GM21786 (cell line): ENCODE data around the gene MINDY3.
"Not testable (repeated sequence)": the region's sequence is repeated elsewhere in the genome, so short reads cannot be mapped to it uniquely, and the experiment has no call there.

ENCODE experiments used
- ATAC-seq: cut with Tn5 transposase; IDR thresholded peaks from one replicate; pipeline ENCODE4 v1.9.1; 2021; ENCODE audit not compliant: unreplicated experiment

The MINDY3 gene

GRCh38 chr10:15857107-15857575 is 3.2 kb downstream of the MINDY3 start:
- ATAC-seq, result no peak

- ATAC-seq, result no peak
Observed at GRCh38 chr10:15856328-15857015, 3.8 kb downstream of the MINDY3 start.

DNA sequence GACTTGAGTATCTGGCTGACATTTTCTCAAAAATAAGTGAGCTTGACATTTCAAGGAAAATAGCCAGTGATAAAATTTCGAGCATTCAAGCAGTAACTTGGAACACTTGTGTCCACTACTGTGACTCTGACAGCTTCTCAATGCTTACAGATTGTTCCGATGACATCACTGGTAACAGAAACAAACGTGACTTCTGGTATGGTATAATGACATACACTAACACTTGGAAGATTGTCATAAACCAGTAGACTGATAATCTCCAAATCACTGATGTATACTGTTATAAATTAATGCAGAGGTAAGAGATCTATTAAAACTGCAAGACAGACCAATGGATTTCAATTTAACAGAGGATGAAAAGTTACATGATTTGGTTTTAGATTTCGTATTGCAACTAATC is 6.5 kb downstream of the MINDY3 start:
- ATAC-seq, result no peak

- ATAC-seq, result no peak
Observed at GRCh38 chr10:15852111-15852557, 8.2 kb downstream of the MINDY3 start.

DNA sequence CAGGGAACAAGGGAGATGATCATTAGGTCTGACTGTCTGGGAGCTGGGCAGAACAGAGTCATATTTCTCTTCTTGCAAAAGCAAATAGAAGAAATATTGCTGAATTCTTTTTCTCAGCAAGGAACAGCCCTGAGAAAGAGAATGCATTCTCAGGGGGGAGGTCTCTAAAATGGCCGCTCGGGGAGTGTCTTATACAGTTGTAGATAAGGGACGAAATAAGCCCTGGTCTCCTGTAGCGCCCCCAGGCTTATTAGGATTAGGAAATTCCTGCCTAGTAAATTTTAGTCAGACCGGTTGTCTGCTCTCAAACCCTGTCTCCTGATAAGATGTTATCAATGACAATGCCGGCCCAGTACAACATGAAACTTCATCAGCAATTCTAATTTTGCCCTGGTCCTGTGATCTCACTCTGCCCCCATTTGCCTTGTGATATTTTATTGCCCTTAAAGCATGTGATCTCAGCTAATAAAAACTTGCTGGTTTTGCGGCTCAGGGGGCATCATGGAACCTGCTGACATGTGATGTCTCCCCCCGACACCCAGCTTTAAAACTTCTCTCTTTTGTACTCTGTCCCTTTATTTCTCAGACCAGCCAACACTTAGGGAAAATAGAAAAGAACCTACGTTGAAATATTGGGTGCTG is 9.8 kb downstream of the MINDY3 start:
- ATAC-seq, result not testable (repeated sequence)

- no peak for ATAC-seq
Observed at GRCh38 chr10:15849316-15849715, 11.0 kb downstream of the MINDY3 start.

DNA sequence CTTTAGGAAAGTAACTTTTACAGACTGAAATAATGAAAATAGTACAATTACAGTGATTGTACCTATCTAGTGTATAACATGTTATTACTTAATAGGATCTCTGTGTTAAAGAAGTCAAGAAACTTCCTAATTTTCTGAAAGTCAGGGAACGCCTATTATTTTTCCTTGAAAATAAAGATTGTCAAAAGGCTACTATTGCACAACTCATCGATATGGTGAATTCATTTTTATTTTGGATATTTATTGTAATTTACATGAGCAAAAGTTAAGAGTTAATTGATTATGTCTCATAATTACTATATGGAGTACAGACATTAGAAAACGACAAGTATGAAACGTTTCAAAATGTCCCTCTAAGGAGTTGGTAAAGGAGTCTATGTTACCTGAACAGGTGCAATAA is 12.8 kb downstream of the MINDY3 start:
- ATAC-seq, result no peak

- ATAC-seq, result no peak
Observed at GRCh38 chr10:15844517-15844916, 15.8 kb downstream of the MINDY3 start.

- ATAC-seq, result no peak
Observed at GRCh38 chr10:15843695-15844094, 16.6 kb downstream of the MINDY3 start.

DNA sequence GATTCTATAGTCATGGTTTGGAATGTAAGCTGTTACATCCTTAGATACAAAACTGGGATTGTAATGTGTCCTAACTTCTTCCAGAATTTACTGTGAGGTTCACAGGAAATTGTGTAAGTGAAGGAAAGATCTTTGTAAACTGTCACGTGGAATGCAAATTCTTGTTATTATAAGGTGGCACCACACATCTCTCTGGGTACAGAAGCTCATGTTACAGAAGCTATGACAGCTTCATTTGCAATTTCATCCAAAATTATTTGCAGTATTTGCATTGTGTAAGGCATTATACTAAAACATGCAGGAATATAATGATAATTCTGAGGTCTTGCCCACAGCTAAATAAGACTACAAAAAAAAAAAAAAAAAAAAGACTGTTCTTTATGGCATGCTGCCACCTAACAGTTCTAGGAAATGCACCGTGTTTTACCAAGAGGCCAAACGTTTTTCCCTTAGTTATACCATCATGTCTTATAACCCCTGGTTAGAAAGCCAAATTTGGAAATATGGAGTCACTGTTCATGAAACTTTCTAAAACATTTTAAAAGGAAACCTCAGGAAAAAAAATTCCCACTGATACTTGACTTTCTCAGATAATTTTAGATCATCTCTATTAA is 17.6 kb downstream of the MINDY3 start:
- ATAC-seq, result no peak

DNA sequence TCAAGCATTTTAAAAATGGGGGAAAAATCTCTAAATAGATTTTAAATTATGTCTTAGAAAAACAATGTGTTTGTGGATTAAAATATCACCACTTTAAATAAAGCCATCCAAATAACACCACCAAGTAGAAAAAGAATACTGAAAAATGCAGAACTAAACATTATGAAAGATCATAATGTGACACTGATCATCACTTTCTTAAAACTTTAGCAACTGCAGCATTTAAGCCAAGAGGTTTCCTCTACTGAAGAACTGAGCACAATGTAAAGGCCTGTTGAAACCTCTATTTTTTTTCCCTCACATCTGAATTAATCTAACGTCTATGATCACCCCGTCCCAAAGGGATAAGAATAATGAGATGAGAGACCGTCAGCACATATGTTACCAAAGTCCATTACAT is 18.6 kb downstream of the MINDY3 start:
- ATAC-seq, result no peak

DNA sequence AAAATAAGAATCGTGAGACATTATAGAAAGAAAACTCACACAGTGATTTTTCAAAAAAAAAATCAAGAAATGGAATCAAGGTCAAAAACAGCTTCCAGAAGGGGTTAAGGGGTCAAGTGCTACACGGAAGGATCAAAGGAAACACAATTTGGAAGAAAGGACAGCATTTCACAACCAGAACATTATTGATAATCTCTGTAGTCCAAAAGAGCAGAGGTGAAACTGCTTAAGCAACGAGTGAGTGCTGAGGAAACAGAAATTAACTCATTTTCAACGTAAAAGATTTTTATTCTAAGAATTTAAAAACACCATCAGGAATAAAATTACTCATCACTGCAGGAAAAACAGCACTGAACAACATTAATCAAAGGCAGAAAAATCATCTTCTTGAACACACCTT is 23.5 kb downstream of the MINDY3 start:
- no peak for ATAC-seq

DNA sequence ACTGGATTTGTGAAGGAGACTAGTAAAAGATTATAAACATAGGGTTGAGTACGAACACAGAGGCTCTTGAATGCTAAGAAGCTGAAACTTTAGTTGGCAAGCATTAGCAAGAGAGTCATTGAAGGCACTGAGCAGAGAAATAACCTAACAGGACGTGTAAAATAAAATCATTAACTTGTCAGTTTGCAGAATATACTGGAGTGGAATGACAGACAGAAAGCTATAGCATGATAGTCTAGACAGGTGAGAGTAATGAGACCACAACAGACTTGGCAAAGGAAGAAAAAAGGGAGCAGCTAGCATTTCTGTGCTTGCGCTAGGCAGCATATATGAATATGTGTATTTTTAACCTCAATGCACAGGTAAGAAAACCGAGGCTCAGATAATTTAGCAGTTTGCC is 30.8 kb downstream of the MINDY3 start:
- ATAC-seq, result no peak

DNA sequence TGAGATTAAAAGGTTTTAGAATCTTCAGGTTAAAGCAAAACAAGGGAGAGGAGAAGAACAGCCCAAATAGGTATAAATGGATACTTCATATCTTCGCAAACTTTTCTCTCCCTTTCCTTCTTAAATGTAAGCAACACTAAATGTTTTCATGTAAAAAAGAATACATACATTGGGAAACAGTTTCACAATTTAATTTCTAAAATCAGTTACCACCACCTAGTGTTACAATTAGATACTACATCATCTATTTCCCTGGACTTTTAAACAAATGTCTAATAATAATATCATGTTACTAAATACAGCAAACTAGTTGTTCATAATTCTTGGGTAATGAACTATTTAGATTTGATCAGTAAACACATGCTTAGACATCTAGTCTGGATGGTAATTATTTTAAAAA is 35.8 kb downstream of the MINDY3 start:
- ATAC-seq, result no peak

- ATAC-seq, result no peak
Observed at GRCh38 chr10:15822131-15822530, 38.2 kb downstream of the MINDY3 start.

- ATAC-seq, result no peak
Observed at GRCh38 chr10:15821046-15821683, 39.1 kb downstream of the MINDY3 start.

DNA sequence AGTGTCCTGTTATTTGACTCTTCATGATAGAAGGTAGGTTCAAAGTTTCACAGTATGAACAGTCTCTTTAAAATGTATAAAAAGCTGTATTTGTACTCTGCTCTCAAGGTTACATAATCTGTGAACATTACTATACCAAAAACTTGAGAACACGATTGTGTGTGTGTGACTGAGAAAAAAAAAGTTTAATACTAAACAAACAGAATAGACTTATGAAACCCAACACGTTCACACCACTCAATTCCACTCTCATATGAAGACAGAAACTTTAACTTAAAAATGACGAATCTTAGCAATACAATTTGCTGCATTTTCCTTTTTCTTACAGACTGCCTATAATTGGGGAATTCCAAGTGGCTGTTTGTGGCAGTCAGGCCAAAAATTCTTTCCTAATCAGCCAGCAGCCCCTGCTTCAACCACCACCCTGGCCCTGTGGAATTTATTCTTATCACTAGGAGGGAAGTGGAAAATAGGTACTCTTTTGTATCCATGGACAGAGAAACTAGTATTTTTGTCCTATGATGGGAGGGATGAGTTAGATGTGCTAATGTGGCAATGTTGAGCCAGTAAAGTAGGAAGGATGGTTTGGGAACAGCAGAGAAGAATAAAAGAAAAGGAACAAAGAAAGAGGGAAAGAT is 42.8 kb downstream of the MINDY3 start:
- ATAC-seq, result no peak

GRCh38 chr10:15815242-15815885 is 44.9 kb downstream of the MINDY3 start:
- ATAC-seq, result no peak

- no peak for ATAC-seq
Observed at GRCh38 chr10:15814565-15814964, 45.7 kb downstream of the MINDY3 start.

- no peak for ATAC-seq
Observed at GRCh38 chr10:15813415-15813814, 46.9 kb downstream of the MINDY3 start.

DNA sequence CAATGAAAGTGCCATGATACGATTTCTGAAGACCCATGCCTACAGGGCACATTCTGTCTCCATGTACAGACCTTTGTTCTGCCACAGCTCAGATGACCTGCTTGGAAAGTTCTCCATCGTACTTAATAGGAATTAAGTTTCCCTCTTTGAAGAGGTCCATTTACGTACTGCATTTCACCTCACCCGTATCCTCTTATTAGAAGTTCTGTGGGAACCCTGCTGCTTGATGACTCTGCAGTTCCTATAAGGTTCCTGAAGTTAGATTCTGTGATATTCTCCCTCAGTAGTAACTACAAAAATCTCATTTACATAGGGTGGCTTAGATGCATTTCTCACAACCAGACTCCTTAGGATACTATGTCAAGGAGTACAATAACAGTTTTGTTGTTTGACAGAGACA is 50.9 kb downstream of the MINDY3 start:
- no peak for ATAC-seq
